Smooth muscle cell (in vitro differentiated cells): ENCODE results near the gene COL23A1. TPM values are rescaled to one million over a fixed set of nuclear protein-coding genes. Genes with fewer than 3 reads are reported as not detected.

Source experiments
- DNase-seq: peaks from one replicate; lab custom pipeline; 2025; ENCODE audit not compliant: unreplicated experiment; lab: John Stamatoyannopoulos, UW
- H2AFZ ChIP-seq: fragments of 200-600 bp; sonication (generic); 2 replicates; pipeline ENCODE4 v1.6.0; 2016; ENCODE audit warnings: antibody characterized with exemption, low read depth, mild to moderate bottlenecking
- H3F3A ChIP-seq: fragments of 200-600 bp; sonication (generic); 2 replicates; pipeline ENCODE4 v1.6.0; 2017; ENCODE audit warnings: antibody characterized with exemption, low read depth
- H3K27ac ChIP-seq: fragments of 200-600 bp; sonication (generic); 2 replicates; pipeline ENCODE4 v1.5.1; 2016; ENCODE audit warnings: low read depth, mild to moderate bottlenecking
- H3K27me3 ChIP-seq: fragments of 200-600 bp; sonication (generic); 2 replicates; pipeline ENCODE4 v1.6.1; 2016; ENCODE audit warnings: low read depth, mild to moderate bottlenecking
- H3K36me3 ChIP-seq: fragments of 200-600 bp; sonication (generic); 2 replicates; pipeline ENCODE4 v1.5.1; 2016; ENCODE audit warnings: low read depth
- H3K4me1 ChIP-seq: fragments of 200-600 bp; sonication (generic); 2 replicates; pipeline ENCODE4 v1.5.1; 2016; ENCODE audit warnings: low read depth
- H3K4me2 ChIP-seq: fragments of 200-600 bp; sonication (generic); 2 replicates; pipeline ENCODE4 v1.6.0; 2016; ENCODE audit warnings: mild to moderate bottlenecking
- H3K4me3 ChIP-seq: fragments of 200-600 bp; sonication (generic); 2 replicates; pipeline ENCODE4 v1.5.1; 2016; ENCODE audit warnings: mild to moderate bottlenecking
- H3K79me2 ChIP-seq: fragments of 200-600 bp; sonication (generic); 2 replicates; pipeline ENCODE4 v1.6.0; 2016; ENCODE audit warnings: low read depth, mild to moderate bottlenecking
- H3K9ac ChIP-seq: fragments of 200-600 bp; sonication (generic); 2 replicates; pipeline ENCODE4 v1.6.0; 2016; ENCODE audit warnings: low read depth
- H3K9me3 ChIP-seq: fragments of 200-600 bp; sonication (generic); replicated peaks from 2 replicates; pipeline ENCODE4 v1.5.1; 2016; ENCODE audit warnings: low read depth
- H4K20me1 ChIP-seq: fragments of 200-600 bp; sonication (generic); 2 replicates; pipeline ENCODE4 v1.6.0; 2016; ENCODE audit warnings: low read depth
- WGBS: methylation state at CpG from one replicate; pipeline ENCODE4 v1.1.7; 2016; ENCODE audit warnings: low lambda C conversion rate; 5-methylcytosine and 5-hydroxymethylcytosine counted together
- polyA plus RNA-seq: library from polyadenylated mRNA; unstranded; fragments of >200 nt; fragmentation: Nextera tagmentation; extraction: Ambion mirVana; gene quantifications from 2 replicates; pipeline ENCODE4 v1.2.1, GENCODE V29; 2016
- total RNA-seq: library from RNA; depleted of rRNA; stranded (reverse); fragments of >200 nt; gene quantifications from 2 replicates; pipeline ENCODE4 v1.2.3, GENCODE V29; 2014
- TF ChIP-seq, protein P1 (sequence below): fragments of 200-600 bp; sonication (generic); IDR thresholded peaks from 2 replicates; pipeline ENCODE4 v1.5.1; 2017; ENCODE audit warnings: borderline replicate concordance, mild to moderate bottlenecking, antibody characterized with exemption; ENCODE audit not compliant: insufficient read depth, poor library complexity, severe bottlenecking

COL23A1 gene
- total and polyA plus RNA-seq, 2 experiments from 2014 or later: 5.3 to 27.4 TPM

GRCh38 chr5:178250263-178250662 is 339.9 kb downstream of the COL23A1 start:
- H3K4me2 ChIP-seq: no peak overlapping the region
- H3F3A ChIP-seq: no peaks in the 10 kb centered on the region
- no peak overlapping the region for H3K4me3 ChIP-seq
- TF ChIP-seq, protein P1, sequence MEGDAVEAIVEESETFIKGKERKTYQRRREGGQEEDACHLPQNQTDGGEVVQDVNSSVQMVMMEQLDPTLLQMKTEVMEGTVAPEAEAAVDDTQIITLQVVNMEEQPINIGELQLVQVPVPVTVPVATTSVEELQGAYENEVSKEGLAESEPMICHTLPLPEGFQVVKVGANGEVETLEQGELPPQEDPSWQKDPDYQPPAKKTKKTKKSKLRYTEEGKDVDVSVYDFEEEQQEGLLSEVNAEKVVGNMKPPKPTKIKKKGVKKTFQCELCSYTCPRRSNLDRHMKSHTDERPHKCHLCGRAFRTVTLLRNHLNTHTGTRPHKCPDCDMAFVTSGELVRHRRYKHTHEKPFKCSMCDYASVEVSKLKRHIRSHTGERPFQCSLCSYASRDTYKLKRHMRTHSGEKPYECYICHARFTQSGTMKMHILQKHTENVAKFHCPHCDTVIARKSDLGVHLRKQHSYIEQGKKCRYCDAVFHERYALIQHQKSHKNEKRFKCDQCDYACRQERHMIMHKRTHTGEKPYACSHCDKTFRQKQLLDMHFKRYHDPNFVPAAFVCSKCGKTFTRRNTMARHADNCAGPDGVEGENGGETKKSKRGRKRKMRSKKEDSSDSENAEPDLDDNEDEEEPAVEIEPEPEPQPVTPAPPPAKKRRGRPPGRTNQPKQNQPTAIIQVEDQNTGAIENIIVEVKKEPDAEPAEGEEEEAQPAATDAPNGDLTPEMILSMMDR: no peak
- H4K20me1 ChIP-seq: no peaks in the 10 kb centered on the region
- no peak for DNase-seq
- H2AFZ ChIP-seq: no peak overlapping the region
- no peaks in the 10 kb centered on the region for H3K36me3 ChIP-seq
- WGBS: 82% methylated on average over 6 of the region's 6 CpGs
- no peaks in the 10 kb centered on the region for H3K79me2 ChIP-seq
- H3K9me3 ChIP-seq: no peaks in the 10 kb centered on the region
- H3K27me3 ChIP-seq: no peaks in the 10 kb centered on the region
- no peak overlapping the region for H3K9ac ChIP-seq
- no peak overlapping the region for H3K27ac ChIP-seq
- H3K4me1 ChIP-seq: no peaks in the 10 kb centered on the region

- no peaks in the 10 kb centered on the region for H3K36me3 ChIP-seq
- no peak for DNase-seq
- no peaks in the 10 kb centered on the region for H3K9me3 ChIP-seq
- TF ChIP-seq, protein P1: no peak
- no peaks in the 10 kb centered on the region for H3K4me1 ChIP-seq
- WGBS: 80% methylated on average over 13 of the region's 13 CpGs
- no peaks in the 10 kb centered on the region for H4K20me1 ChIP-seq
- no peak overlapping the region for H3K9ac ChIP-seq
- H3K4me3 ChIP-seq: no peak overlapping the region
- no peaks in the 10 kb centered on the region for H3K79me2 ChIP-seq
- H2AFZ ChIP-seq: no peak overlapping the region
- H3K27ac ChIP-seq: no peak overlapping the region
- H3K4me2 ChIP-seq: no peak overlapping the region
- H3K27me3 ChIP-seq: no peaks in the 10 kb centered on the region
- H3F3A ChIP-seq: no peaks in the 10 kb centered on the region
Observed at GRCh38 chr5:178249191-178249989, 340.8 kb downstream of the COL23A1 start.

DNA sequence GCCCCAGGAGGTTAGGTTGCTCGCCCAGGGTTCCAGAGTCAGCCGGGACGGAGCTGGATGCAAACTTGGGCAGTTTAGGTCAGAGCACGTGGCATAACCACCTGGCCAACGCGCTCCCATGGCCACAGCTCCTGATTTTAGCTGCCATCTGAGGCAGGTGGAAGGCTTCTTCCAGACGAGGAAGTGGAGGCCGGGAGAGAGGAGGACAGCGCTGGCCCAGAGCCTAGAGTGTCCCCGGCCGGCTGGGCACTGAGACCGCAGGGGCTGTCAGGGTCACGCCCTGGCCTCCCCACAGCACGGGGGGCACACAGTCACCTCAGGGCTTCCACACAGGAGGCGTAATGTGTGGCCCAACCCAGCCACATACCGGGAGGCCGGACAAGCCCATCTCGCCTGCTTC is 341.4 kb downstream of the COL23A1 start:
- no peaks in the 10 kb centered on the region for H3K4me1 ChIP-seq
- no peak overlapping the region for H3K4me3 ChIP-seq
- H4K20me1 ChIP-seq: no peaks in the 10 kb centered on the region
- no peak overlapping the region for H2AFZ ChIP-seq
- TF ChIP-seq, protein P1: no peak
- 94% methylated on average over 18 of the region's 18 CpGs for WGBS
- no peak for DNase-seq
- H3K9ac ChIP-seq: no peak overlapping the region
- H3K27me3 ChIP-seq: no peaks in the 10 kb centered on the region
- H3K36me3 ChIP-seq: no peaks in the 10 kb centered on the region
- no peak overlapping the region for H3K27ac ChIP-seq
- H3K9me3 ChIP-seq: no peaks in the 10 kb centered on the region
- H3K4me2 ChIP-seq: no peak overlapping the region
- H3K79me2 ChIP-seq: no peaks in the 10 kb centered on the region
- no peaks in the 10 kb centered on the region for H3F3A ChIP-seq
